ENCODE measurements around the gene GUCD1.
"Not testable (repeated sequence)": the region's sequence is repeated elsewhere in the genome, so short reads cannot be mapped to it uniquely, and the experiment has no call there.

Gene GUCD1

DNA sequence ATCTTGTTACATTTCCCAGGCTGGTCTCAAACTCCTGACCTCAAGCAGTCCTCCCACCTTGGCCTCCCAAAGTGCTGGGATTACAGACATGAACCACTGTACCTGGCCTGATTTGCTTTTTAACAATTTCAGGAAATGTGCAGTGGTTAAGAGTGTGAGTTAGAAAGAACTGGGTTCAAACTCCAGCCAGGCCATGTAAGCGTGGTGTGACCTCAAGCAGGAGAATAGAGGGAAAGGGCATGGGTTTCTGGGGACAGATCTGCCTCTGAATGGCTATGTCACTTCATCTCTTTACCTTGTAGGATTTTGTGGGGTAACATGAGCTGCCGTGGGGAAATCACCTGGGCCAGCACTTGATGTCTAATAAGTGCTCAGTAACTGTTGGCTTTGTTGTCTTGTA is 10.1 kb upstream of the GUCD1 start:
- DNase-seq (ENCODE audit: low read depth, low spot score), result no peak

DNA sequence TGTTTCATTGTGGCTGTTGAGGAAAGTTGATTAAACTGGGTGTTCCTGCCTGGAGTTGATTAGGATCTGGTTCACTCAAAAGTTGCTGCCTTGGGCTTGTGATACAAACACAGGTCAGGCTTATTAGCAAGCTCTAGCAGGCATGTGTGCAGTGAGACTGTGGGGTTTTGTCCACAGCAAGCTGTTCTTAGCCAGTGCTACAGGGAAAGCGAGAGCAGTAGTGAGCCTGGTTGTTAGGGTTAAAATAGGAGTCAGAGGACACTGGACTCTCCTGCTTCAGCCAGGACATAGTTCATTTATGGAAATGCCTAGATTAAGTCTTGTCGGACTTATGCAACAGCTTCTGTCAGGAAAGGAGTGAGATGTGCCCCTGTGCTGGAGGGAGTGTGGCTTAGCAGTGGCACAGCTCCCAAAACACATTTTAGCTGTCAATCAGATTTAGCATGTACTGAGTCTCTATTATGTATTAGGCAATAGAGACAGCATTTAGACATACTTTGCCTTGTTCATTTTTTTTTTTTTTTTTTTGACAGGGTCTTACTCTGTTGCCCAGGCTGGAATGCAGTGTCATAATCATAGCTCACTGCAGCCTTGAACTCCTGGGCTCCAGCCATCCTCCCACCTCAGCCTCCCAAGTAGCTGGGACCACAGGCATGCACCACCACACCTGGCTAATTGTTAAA is 9.6 kb upstream of the GUCD1 start:
- DNase-seq (ENCODE audit: low read depth, low spot score), result no peak

GRCh38 chr22:24563246-24563645 is 8.3 kb upstream of the GUCD1 start:
- no peak for DNase-seq (ENCODE audit: low read depth, low spot score)

- DNase-seq (ENCODE audit: low read depth, low spot score), result no peak
These were observed 4.5 kb upstream of the GUCD1 start for GRCh38 chr22:24559471-24559870.

GRCh38 chr22:24555165-24556039 is 464 bp upstream of the GUCD1 start, which contains the start of gene SNRPD3:
Gene SNRPD3, plus strand, starts transcription at chr22:24555999. Its CDS starts 1,676 bp downstream, at chr22:24557675.
- peak; percentile 76 for DNase-seq (ENCODE audit: low read depth, low spot score)

DNA sequence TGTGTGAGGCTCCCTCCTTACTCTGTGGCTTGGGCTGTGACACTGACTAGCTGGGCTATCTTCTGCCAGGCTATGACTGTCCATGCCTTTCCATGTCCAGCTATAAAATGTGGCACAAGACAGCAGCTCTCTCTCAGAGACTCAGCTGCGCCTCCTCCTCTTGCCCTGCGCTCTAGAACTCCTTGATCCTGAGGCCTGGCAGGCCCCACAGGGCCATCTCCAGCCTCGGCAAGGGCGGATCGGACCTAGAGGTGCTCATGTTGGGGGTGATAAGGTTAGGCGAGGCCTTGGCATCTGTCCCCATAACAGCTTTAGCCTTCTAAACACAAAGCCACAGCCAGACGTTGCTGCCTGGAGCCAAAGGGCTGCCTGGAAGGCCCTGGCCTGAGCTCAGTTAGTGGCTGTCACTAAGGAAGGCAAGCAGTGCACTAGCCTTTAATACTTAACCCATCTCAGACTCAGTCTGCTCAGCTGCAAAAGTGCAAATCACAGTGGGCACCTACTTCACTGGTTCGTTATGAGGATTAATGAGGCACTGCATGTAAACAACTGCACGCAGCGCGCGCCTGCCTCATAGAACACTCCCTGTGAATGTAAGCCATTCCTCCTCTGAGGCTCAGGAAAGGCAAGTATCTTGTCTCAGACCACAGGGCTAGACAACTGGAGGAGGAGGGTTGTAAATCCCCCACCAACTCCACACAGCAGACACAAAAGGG is 1.2 kb downstream of the GUCD1 start:
- DNase-seq (ENCODE audit: low read depth, low spot score), result no peak

DNA sequence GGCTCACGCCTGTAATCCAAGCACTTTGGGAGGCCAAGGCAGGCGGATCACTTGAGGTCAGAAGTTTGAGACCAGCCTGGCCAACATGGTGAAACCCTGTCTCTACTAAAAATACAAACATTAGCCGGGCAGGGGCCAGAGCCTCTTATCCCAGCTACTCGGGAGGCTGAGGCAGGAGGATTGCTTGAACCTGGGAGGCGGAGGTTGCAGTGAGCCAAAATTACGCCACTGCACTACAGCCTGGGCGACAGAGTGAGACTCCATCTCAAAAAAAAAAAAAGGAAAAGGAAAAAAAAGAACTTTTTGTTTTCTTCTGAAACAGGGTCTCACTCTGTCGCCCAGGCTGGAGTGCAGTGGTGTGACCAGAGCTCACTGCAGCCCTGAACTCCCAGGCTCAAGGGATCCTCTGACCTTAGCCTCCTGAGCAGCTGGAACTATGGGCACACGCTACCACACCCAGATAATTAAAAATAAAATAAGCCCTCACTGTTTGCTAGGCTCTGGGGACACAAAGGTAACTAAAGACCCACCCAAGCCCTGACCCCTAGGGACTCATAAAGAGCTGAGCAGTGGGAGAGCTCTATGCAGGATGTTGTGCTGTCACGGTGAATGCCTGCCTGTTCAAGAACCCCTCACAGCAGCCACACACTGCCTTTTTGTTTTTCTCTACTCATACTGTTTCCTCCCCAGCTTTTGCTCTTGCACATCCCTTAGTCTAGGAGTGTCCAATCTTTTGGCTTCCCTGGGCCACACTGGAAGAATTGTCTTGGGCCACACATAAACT is 2.2 kb downstream of the GUCD1 start:
- DNase-seq (ENCODE audit: low read depth, low spot score), result not testable (repeated sequence)

GRCh38 chr22:24550902-24551435 is 4.0 kb downstream of the GUCD1 start:
- no peak for DNase-seq (ENCODE audit: low read depth, low spot score)

GRCh38 chr22:24550028-24550901 is 4.7 kb downstream of the GUCD1 start:
- DNase-seq (ENCODE audit: low read depth, low spot score), result no peak

DNA sequence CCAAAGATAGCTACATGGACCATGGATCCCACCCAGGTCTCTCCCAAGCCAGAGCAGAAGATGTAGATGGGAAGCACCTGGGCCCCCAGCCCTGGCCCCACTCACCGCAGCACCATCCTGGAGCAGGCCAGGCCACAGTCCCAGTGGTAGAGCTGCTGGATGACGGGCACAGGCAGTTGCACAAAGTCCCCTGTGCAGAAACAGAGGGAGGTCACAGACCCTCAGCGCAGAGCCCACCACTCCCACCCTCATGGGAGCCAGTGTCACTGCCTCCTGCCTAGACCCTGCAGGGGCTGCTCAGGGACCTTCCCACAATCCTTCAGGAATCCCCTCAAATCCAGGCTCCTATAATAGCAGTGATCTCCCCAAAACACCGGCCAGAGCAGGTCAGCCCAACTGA is 6.1 kb downstream of the GUCD1 start:
- no peak for DNase-seq (ENCODE audit: low read depth, low spot score)

DNA sequence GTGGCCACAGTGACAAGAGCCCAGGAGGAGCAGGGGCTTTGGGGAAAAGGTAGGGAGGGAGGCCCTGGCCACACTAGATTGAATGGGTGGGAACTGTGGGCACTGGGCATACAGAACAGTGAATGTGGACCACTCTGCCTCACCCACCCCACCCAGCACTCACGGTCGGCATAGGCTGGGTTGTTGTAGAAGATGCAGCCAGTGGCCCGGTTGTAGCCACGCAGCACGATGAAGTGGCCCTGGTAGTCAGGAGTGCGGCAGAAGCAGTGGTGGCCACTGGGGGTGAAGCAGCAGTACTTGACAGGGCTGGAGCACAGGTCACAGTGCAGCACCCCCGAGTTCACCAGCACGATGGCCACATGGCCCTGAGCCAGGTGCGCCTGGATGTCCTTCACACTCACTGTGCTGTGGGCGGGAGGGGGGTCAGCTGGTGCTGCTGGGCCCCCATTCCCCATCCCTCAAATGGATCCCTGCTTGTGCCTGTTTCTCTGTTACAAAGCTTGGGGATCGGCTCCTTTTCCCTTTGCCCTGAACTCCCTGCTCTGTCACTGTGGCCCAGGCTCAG is 11.2 kb downstream of the GUCD1 start:
- no peak for DNase-seq (ENCODE audit: low read depth, low spot score)

GRCh38 chr22:24543185-24543601 is 11.7 kb downstream of the GUCD1 start:
- no peak for DNase-seq (ENCODE audit: low read depth, low spot score)

DNA sequence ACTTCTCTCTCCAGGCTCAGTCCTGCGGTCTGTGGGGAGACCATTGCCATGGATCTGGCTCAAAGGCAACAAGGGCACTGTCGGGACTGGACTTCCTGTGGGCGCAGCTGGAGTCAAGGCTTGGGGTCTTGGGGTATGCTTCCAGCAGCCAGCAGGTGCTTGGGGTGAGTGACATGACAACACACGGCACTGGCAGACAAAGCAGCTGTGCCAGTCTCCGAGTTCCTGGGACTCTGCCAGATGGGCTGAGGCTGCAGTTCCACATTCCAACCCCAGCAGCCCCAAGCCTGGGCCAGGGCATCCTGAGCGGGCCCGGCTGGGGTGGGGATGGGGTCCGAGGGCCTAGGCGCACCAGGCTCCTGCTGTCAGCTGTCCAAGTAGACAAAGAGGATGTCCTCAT is 12.3 kb downstream of the GUCD1 start:
- DNase-seq (ENCODE audit: low read depth, low spot score), result no peak

GRCh38 chr22:24541681-24542515 is 13.0 kb downstream of the GUCD1 start:
- DNase-seq (ENCODE audit: low read depth, low spot score), result no peak

DNA sequence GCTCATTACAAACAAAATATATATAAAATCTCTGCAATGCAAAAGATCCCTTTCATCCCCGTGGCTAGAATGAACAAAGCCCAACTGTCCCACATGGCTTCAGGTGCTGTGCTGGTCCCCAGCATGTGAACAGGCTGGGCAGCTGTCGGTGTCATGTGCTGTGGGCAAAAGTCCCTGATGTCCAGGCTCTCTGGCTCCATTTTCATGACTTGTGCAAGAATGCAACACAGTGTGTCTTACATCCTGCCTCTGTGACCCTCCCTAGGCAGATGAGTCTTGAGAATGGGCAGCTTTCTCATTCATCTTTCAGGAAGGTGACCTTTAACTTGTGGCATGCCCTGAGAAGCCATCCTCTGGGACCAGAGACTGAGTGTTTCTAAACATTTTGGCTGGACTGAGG is 14.5 kb downstream of the GUCD1 start:
- DNase-seq (ENCODE audit: low read depth, low spot score), result no peak

- no peak for DNase-seq (ENCODE audit: low read depth, low spot score)
These were observed 18.8 kb downstream of the GUCD1 start for GRCh38 chr22:24536089-24536488.

DNA sequence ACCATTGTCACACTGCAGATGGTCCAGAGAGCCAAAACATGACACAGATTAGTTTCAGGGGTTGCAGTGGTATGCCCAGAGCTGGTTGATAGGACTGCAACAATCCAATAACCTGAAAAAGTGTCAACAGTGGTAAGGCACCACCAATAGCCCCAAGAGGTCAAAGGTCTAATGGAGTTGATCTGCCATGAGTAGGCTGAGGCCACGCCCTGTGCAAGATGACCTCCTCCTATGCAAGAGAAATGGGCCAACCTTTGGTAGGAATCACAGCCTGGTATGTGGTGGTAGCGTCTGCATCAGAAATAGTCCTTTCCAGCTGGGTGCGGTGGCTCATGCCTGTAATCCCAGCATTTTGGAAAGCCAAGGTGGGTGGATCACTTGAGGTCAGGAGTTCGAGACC is 19.6 kb downstream of the GUCD1 start:
- DNase-seq (ENCODE audit: low read depth, low spot score), result no peak

GRCh38 chr22:24532075-24532474 is 22.9 kb downstream of the GUCD1 start:
- no peak for DNase-seq (ENCODE audit: low read depth, low spot score)

DNA sequence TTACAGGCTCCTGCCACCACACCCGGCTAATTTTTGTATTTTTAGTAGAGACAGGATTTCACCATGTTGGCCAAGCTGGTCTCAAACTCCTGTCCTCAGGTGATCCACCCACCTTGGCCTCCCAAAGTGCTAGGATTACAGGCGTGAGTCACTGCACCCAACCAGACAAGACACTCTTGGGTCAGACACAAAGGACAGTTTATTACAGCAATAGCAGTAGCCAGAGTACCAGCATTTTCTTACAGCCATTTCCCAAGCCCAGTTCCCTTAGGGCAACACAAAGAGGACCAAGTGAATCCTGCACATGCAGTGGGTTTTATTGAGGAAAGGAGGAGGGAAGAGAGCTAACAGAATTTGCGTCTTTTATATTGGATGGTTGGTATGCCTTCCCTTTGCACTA is 24.0 kb downstream of the GUCD1 start:
- DNase-seq (ENCODE audit: low read depth, low spot score), result not testable (repeated sequence)

Data from iPS DF 19.7 (cell line).